ENCODE results near the gene PHF10.
"Not testable (repeated sequence)": the region's sequence is repeated elsewhere in the genome, so short reads cannot be mapped to it uniquely, and the experiment has no call there.

PHF10 gene

DNA sequence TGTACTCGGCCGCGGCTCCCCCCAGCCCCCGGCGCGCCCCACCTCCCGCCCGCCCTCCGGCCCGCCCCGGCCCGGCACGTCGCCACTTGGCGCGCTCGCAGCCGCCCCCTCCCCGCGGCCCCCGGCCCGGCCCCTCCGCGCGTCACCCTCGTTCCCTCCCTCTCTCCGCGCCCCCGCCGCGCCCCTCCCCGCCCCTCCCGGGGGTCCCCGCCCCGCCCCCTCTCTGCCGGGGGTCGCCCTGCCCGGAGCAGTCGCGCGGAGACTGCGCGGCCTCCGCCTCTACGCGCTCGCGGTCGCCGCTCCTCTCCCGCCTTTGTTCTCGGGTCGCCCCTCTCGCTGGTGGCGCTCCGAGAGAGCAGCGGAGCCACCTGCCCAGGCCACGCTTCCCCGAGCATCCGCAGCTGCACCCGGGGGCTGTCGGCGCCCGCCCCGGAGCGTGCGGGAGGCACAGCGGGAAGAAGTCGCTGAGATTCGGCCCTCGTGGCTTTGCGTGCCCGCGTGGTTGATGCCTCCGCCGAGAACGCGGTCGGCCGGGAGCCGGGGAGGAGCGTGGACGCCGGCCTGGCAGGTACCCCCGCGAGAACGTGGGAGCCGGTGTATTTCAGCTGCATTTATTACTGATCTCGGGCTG, at the start of gene PHF10:
Gene PHF10, minus strand, starts transcription at position 7 of the 631 bp plus-strand sequence. CDS start 569 bp downstream, outside the sequence.
- peak; percentile 29 for DNase-seq (ENCODE audit: low read depth, low spot score)

GRCh38 chr6:169766921-169767736, 42.8 kb upstream of the PHF10 start:
- DNase-seq (ENCODE audit: low read depth, low spot score) = no peak

DNA sequence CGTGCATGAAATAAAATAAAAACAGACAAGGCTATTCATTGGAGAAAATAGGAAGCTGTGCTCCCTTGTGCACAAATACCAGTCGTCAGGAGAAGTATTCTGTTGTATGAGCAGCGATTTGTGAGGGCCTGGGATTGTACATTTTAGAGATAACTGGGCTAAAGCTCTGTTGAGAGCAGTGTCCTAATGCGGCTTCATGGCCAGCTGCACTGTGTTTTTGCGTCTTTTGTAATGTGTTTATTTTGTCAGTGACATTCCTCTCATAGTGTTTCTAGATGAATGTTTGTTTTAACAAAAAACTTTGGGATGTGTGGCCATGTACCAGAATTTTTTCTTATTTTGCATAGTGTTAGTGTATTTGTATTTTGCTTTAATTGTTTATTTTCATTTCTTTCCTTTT, 41.9 kb upstream of the PHF10 start:
- DNase-seq (ENCODE audit: low read depth, low spot score) = no peak

GRCh38 chr6:169765789-169766188, 41.5 kb upstream of the PHF10 start:
- DNase-seq (ENCODE audit: low read depth, low spot score) = not testable (repeated sequence)

DNA sequence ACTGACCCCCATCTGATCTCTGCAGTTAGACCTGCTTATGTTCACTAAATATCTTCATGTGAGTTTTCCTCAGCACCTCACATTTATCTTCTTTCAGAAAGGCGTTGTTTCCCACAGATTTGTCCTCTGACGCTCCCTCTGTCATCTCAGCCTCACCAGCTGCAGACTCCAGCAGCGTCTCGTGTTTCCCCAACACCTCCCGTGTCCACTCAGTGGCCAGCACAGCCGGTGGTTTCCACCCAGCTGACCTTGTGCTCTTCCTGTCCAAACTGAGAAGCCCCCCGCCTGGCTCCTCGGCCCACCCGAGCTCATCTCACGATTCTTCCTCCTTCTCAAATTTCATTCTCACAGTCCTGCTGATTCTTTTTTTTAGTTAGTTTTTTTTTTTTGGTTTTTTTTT, 39.6 kb upstream of the PHF10 start:
- DNase-seq (ENCODE audit: low read depth, low spot score) = no peak

DNA sequence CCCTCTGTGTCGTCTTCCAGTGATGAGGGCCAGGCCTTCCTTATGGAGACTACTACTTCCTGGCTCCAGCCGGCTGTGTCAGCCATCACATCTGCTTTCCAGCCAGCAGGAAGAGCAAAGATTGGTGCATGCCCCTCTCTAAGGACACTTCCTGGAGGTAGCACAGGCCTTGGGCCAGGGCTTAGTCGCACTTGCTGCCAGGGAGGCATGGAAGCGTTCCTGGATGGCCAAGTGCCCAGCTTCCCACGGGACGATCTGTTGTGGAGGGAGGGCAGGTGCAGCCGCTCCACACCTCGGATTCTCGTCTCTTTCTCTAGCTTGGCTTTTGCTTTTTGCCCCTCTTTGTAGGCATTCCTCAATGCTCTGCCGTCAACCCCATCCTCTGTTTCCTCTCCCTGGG, 39.0 kb upstream of the PHF10 start:
- no peak for DNase-seq (ENCODE audit: low read depth, low spot score)

GRCh38 chr6:169755162-169755561, 30.9 kb upstream of the PHF10 start:
- no peak for DNase-seq (ENCODE audit: low read depth, low spot score)

- no peak for DNase-seq (ENCODE audit: low read depth, low spot score)
Measured at GRCh38 chr6:169752074-169752623, 27.8 kb upstream of the PHF10 start.

GRCh38 chr6:169751242-169752073, 27.2 kb upstream of the PHF10 start, which contains the start of the genes DYNLT2 and ERMARD:
DYNLT2 (minus strand) TSS chr6:169751572; CDS start chr6:169751458, 114 bp downstream.
ERMARD (plus strand) TSS chr6:169751622; CDS start chr6:169751658, 36 bp downstream.
- DNase-seq (ENCODE audit: low read depth, low spot score) = peak; percentile 89

DNA sequence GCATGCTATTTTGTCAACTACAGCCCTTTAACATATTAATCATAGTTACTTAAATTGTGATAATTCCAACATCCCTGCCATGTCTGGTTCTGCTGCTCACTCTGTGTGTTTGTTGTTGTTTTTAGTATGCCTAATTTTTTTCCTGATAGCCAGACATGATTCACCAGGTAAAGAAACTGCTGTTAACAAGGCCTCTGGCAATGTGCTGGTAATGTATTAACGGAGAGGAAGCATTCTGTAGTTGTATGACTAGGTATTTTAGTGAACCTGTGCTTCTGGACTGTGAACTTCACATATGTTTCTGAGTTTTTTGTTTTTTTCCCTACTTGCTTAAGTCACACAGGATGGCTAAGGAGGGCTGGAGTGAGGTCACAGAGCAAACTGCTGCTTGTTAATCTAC, 22.3 kb upstream of the PHF10 start:
- DNase-seq (ENCODE audit: low read depth, low spot score) = no peak

GRCh38 chr6:169745405-169745804, 21.1 kb upstream of the PHF10 start:
- DNase-seq (ENCODE audit: low read depth, low spot score) = no peak

DNA sequence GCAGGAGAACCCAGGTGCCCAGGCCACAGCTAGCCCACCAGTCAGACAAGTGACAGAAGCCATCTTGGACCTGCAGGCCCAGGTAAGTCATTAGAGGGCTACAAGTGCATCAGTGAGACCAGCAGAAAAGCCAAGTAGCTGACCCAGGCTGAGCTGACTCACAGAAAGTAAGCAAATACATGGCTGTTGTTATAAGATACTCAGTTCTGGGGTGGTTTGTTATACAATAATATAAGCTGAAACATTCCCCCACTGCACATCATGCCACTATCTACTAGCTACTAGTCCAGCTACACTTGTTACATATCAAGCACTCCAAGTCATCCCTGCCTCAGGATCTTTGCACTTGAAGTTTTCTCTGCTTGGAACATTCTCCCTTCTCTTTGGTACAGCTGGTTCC, 17.0 kb upstream of the PHF10 start:
- no peak for DNase-seq (ENCODE audit: low read depth, low spot score)

- DNase-seq (ENCODE audit: low read depth, low spot score) = no peak
Measured at GRCh38 chr6:169738976-169739529, 14.8 kb upstream of the PHF10 start.

- no peak for DNase-seq (ENCODE audit: low read depth, low spot score)
Measured at GRCh38 chr6:169738204-169738975, 14.1 kb upstream of the PHF10 start.

DNA sequence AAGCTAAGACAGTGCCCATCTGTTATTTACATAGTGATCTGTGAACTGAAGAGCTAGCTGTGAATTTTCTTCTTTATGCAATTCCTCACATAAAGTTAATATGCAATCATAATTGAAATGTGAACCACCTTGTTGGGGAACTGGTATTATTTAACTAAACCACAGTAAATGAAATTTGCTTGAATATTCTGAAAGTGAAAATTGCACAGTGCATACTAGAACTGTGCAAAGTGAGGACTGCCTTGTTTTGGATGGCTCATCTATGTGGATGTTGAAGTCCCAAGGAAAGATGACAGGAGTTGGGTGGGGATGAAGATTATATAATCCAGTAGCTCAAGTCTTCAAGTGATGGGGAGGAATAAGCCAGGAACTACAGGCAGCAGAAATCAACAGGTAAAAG, 5.7 kb upstream of the PHF10 start:
- DNase-seq (ENCODE audit: low read depth, low spot score) = no peak

DNA sequence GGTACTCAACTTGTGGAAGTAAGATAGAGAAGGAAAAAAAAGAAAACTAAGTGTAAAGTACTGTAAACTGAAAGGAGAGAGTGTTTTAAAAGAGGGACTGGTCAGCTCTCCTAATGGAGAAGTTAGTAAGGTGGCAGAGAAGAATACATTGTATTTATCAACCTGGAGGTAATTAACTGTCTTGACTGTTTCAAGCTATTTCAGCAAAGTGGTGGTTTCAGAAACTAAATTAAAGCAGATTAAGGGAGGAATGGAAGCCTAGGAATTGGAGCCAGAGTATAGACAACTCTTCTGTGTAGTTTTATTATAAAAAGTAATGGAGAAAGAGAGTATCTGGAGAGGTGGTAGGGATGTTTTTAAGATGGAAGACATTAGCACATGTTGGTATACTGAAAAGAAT, 2.7 kb upstream of the PHF10 start:
- DNase-seq (ENCODE audit: low read depth, low spot score) = no peak

DNA sequence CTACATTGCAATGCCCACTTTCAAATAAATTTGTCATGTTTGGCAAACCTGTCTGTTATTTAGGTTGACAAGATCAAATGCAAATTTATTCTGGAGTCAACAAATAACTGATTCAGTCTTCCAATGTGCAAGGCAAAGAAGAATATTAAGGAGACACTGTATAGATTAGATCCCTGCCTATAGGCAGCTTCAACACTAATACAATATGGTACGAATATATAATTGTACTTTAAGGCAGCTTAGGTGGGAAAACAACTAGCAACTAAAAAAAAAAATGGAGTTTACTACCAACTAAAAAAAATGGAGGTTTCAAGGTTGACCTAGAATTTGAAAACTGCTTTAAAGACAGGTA, 1.7 kb upstream of the PHF10 start:
- DNase-seq (ENCODE audit: low read depth, low spot score) = no peak

GRCh38 chr6:169725125-169726048, 1.1 kb upstream of the PHF10 start:
- no peak for DNase-seq (ENCODE audit: low read depth, low spot score)

DNA sequence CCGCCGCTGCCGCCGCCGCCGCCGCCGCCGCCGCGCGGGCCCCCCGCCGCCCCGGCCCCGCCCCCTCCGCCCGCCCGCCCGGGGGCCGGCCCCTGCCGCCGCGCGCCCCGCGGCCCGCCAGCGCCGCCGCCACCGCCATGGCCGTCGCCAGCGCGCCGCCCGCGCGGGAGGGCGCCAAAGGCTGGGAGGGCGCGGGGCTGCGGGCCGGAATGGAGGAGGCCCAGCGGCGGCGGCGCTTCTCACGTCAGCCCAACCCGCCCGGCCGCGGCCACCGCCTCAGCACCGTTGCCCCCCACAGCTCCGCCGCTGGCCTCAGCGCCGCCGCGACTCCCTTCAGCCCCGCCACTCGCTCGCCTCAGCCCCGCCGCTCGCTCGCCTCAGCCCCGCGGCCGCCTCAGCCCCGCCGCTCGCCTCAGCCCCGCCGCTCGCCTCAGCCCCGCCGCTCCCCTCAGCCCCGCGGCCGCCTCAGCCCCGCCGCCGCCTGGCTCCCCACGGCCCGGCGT, 258 bp downstream of the PHF10 start:
- DNase-seq (ENCODE audit: low read depth, low spot score) = no peak
